CD14-positive monocyte (primary cell): ENCODE results near the gene MIA2. TPM values are rescaled to one million over a fixed set of nuclear protein-coding genes. Genes with fewer than 3 reads are reported as not detected.

Experiments used
- DNase-seq, 3 donors: peaks; one replicate each; pipeline ENCODE4 v3.0.0-alpha.2; 2011 to 2022
- H2AFZ ChIP-seq: 2 replicates; pipeline ENCODE4 v1.6.0; 2012; ENCODE audit warnings: mild to moderate bottlenecking, low read depth, low read length, inconsistent platforms; ENCODE audit not compliant: insufficient read depth, poor library complexity, severe bottlenecking
- H3K27ac ChIP-seq, 2 donors: 1 replicate in 1 of 2; 2 replicates in 1 of 2; pipeline ENCODE4 v1.5.1; 2012 to 2013; ENCODE audit warnings: low read length in 2 of 2, control low read depth in 1 of 2, inconsistent platforms in 1 of 2, low read depth in 1 of 2, mild to moderate bottlenecking in 1 of 2
- H3K27me3 ChIP-seq, 2 donors: one replicate each; pipeline versions ENCODE4 v1.6.0 to v1.6.1; 2011 to 2013; ENCODE audit warnings: low read length in 2 of 2; ENCODE audit not compliant: control insufficient read depth in 2 of 2, insufficient read depth in 2 of 2
- H3K36me3 ChIP-seq, 2 donors: replicated peaks in 1 of 2; 1 replicate in 1 of 2; 2 replicates in 1 of 2; pipeline versions ENCODE4 v1.5.1 to v1.6.1; 2012 to 2013; ENCODE audit warnings: low read length in 2 of 2, control low read depth in 1 of 2, inconsistent platforms in 1 of 2, mild to moderate bottlenecking in 1 of 2; ENCODE audit not compliant: insufficient read depth in 2 of 2, control insufficient read depth in 1 of 2
- H3K4me1 ChIP-seq, 2 donors: 1 replicate in 1 of 2; 2 replicates in 1 of 2; pipeline versions ENCODE4 v1.5.1 to v1.6.1; 2012 to 2013; ENCODE audit warnings: low read length in 2 of 2, control low read depth in 1 of 2, inconsistent platforms in 1 of 2, mild to moderate bottlenecking in 1 of 2, moderate library complexity in 1 of 2; ENCODE audit not compliant: insufficient read depth in 2 of 2, control insufficient read depth in 1 of 2
- H3K4me2 ChIP-seq: replicated peaks from 2 replicates; pipeline ENCODE3; 2012; ENCODE audit warnings: low read length, moderate library complexity, mild to moderate bottlenecking; ENCODE audit not compliant: poor library complexity, severe bottlenecking; ENCODE audit errors: extremely low read depth
- H3K4me3 ChIP-seq, 3 experiments: fragments of 200-600 bp in 1 of 3; sonication (generic) in 1 of 3; replicated peaks in 1 of 3; 1 replicate in 2 of 3; 2 replicates in 1 of 3; pipeline ENCODE4 v1.5.1; 2011 to 2013; ENCODE audit warnings: low read length in 3 of 3, mild to moderate bottlenecking in 3 of 3, control low read depth in 2 of 3, low read depth in 2 of 3, inconsistent platforms in 1 of 3, moderate library complexity in 1 of 3
- H3K79me2 ChIP-seq: 2 replicates; pipeline ENCODE4 v1.6.0; 2012; ENCODE audit warnings: mild to moderate bottlenecking, control low read depth, inconsistent platforms, low read length, moderate library complexity; ENCODE audit not compliant: insufficient read depth
- H3K9ac ChIP-seq: 2 replicates; pipeline ENCODE4 v1.6.0; 2017; ENCODE audit warnings: low read length, mild to moderate bottlenecking; ENCODE audit not compliant: insufficient read depth, poor library complexity, severe bottlenecking
- H3K9me3 ChIP-seq, 2 donors: replicated peaks in 1 of 2; 1 replicate in 1 of 2; 2 replicates in 1 of 2; pipeline versions ENCODE4 v1.5.1 to v1.6.1; 2012 to 2013; ENCODE audit warnings: low read length in 2 of 2, control low read depth in 1 of 2; ENCODE audit not compliant: control insufficient read depth in 1 of 2, insufficient read depth in 1 of 2
- H4K20me1 ChIP-seq: 2 replicates; pipeline ENCODE4 v1.6.0; 2012; ENCODE audit warnings: mild to moderate bottlenecking, low read length, control low read depth, moderate library complexity; ENCODE audit not compliant: insufficient read depth
- H3K27ac Mint-ChIP-seq, 7 donors: one replicate each; pipeline ENCODE4 v1.8.0; 2020; ENCODE audit warnings: mild to moderate bottlenecking in 7 of 7, mixed read lengths in 7 of 7, moderate library complexity in 6 of 7, inconsistent platforms in 2 of 7
- H3K27me3 Mint-ChIP-seq, 3 donors: one replicate each; pipeline ENCODE4 v1.8.0; 2021 to 2022; ENCODE audit warnings: low read depth in 3 of 3, mild to moderate bottlenecking in 3 of 3, mixed read lengths in 3 of 3, moderate library complexity in 3 of 3, inconsistent platforms in 1 of 3
- H3K36me3 Mint-ChIP-seq, 2 donors: one replicate each; pipeline ENCODE4 v1.8.0; 2020; ENCODE audit warnings: mixed read lengths in 2 of 2, inconsistent platforms in 1 of 2, mild to moderate bottlenecking in 1 of 2
- H3K4me1 Mint-ChIP-seq: one replicate; pipeline ENCODE4 v1.8.0; 2020; ENCODE audit warnings: mild to moderate bottlenecking, mixed read lengths
- H3K4me3 Mint-ChIP-seq, 2 donors: one replicate each; pipeline ENCODE4 v1.8.0; 2020; ENCODE audit warnings: mild to moderate bottlenecking in 2 of 2, mixed read lengths in 2 of 2, moderate library complexity in 1 of 2
- H3K9me3 Mint-ChIP-seq, 7 donors: one replicate each; pipeline ENCODE4 v1.8.0; 2020 to 2022; ENCODE audit warnings: mixed read lengths in 7 of 7, mild to moderate bottlenecking in 6 of 7, moderate library complexity in 6 of 7, inconsistent platforms in 2 of 7
- CTCF ChIP-seq: fragments of 200-600 bp; IDR thresholded peaks from one replicate; pipeline ENCODE4 v1.8.0; 2022; ENCODE audit warnings: antibody characterized with exemption, mild to moderate bottlenecking
- WGBS: methylation state at CpG from one replicate; pipeline ENCODE4 v1.1.5; 2013; ENCODE audit warnings: missing lambda C conversion rate; ENCODE audit not compliant: insufficient coverage; 5-methylcytosine and 5-hydroxymethylcytosine counted together
- intact Hi-C, 2 donors: fragments of 100-400 bp; cut with micrococcal nuclease; formaldehyde crosslinking; loops; one replicate each; pipeline versions ENCODE4 v1.15.0 to v1.15.1; 2023
- polyA plus RNA-seq, 3 donors: library from polyadenylated mRNA; depleted of rRNA in 1 of 3; unstranded in 2 of 3; stranded (reverse) in 1 of 3; fragments of 300-500 nt in 2 of 3; fragments of >200 nt in 1 of 3; fragmentation: Illumina TruSeq in 2 of 3; gene quantifications; 1 replicate in 2 of 3; 2 replicates in 1 of 3; pipeline ENCODE4 v1.2.3, GENCODE V29; 2012 to 2021

MIA2 gene
- polyA plus RNA-seq, 3 donors, result 19.1 to 24.6 (median 20.0) TPM

- Histone ChIP-seq H3K9me3 (no peaks in the 10 kb centered on the region), H3K4me3 (no peak overlapping the region), H3K4me2 (no peak overlapping the region), H3K79me2 (no peaks in the 10 kb centered on the region), H3K27me3 (no peaks in the 10 kb centered on the region), H3K9ac (no peak overlapping the region), H3K4me1 (no peaks in the 10 kb centered on the region), H2AFZ (no peak overlapping the region), H3K36me3 (peaks cover 70 to 85% of the 10 kb centered on the region in 2 donors), H4K20me1 (no peaks in the 10 kb centered on the region), H3K27ac (no peak overlapping the region)
- Mint-ChIP-seq H3K4me1 (no peaks in the 10 kb centered on the region), H3K36me3 (peaks cover 53 to 74% of the 10 kb centered on the region in 2 donors), H3K4me3 (no peak overlapping the region), H3K27me3 (no peaks in the 10 kb centered on the region), H3K9me3 (no peaks in the 10 kb centered on the region), H3K27ac (no peak overlapping the region)
- no CpG with 5 or more reads among the region's 1 CpG for WGBS
- no peak for TF ChIP-seq CTCF
- no peak for DNase-seq
- intact Hi-C loops, result no loop called here
Measured at GRCh38 chr14:39315859-39316444, 82.2 kb downstream of the MIA2 start.

- 92% methylated on average over 3 of the region's 8 CpGs for WGBS
Measured at GRCh38 chr14:39316830-39317553, 83.3 kb downstream of the MIA2 start.

More at GRCh38 chr14:39316830-39317553, 83.3 kb downstream of the MIA2 start:
- Mint-ChIP-seq H3K9me3 (no peaks in the 10 kb centered on the region), H3K27me3 (no peaks in the 10 kb centered on the region), H3K27ac (peak overlapping the region in 4 of 7 donors; percentile 13 to 35 (median 30)), H3K36me3 (peaks cover 53 to 69% of the 10 kb centered on the region in 2 donors), H3K4me3 (no peak overlapping the region), H3K4me1 (no peaks in the 10 kb centered on the region)
- H3K4me2 ChIP-seq, result no peak overlapping the region
- no peaks in the 10 kb centered on the region for H3K27me3 ChIP-seq
- DNase-seq, result no peak
- no peak overlapping the region for H2AFZ ChIP-seq
- H3K4me3 ChIP-seq, result no peak overlapping the region
- intact Hi-C loops, result no loop called here
- H3K9me3 ChIP-seq, result no peaks in the 10 kb centered on the region
- H3K79me2 ChIP-seq, result no peaks in the 10 kb centered on the region
- peaks cover 76 to 82% of the 10 kb centered on the region in 2 donors for H3K36me3 ChIP-seq
- TF ChIP-seq CTCF, result no peak
- H3K9ac ChIP-seq, result no peak overlapping the region
- no peaks in the 10 kb centered on the region for H3K4me1 ChIP-seq
- H4K20me1 ChIP-seq, result no peaks in the 10 kb centered on the region
- H3K27ac ChIP-seq, result no peak overlapping the region
